HG03571 (cell line): Measurements from ENCODE around the gene CHRNA1.
"Not testable (repeated sequence)": the region's sequence is repeated elsewhere in the genome, so short reads cannot be mapped to it uniquely, and the experiment has no call there.

Experiments used
- ATAC-seq: cut with Tn5 transposase; IDR thresholded peaks from one replicate; pipeline ENCODE4 v1.9.1; 2021; ENCODE audit not compliant: unreplicated experiment

CHRNA1 gene

DNA sequence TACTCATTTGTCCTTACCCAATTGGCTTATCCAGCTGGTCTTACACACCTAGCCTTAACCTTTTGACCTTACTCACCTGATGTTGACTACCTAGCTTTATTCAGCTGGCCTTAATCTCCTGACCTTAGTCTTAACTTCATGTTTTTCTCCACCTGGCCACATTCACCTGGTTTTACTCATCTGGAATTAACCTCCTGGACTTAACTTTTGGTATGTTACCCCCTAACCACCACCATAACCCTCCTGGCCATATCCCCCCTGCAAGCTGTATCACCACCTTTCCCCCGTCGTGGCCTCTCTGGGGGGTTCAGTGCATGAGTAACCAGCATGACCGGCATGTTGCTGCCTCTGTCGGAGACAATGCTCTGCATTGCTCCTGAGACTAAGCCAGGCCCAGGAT, 45.7 kb downstream of the CHRNA1 start:
- no peak for ATAC-seq

- ATAC-seq: no peak
Observed at GRCh38 chr2:174717916-174718315, 46.4 kb downstream of the CHRNA1 start.

DNA sequence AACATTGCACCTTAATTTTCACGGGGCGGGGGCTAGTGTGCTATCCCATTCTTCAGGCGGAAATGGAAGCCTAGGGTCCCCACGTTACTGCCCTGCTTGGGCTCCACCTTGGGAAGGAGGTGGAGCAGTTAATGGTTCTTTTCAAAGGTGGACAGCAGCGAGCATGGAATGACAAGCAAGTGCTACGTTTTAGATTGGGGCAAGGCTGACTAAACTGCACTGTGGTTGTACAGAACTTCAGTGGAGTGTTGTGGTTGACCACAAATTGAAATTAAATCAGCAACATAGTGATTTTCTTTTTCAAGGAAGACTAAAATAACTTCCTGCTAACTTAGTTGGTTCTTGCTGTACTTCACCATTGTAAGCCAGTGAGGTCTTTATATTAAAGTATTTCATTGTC, 47.0 kb downstream of the CHRNA1 start:
- ATAC-seq: no peak

GRCh38 chr2:174716785-174717184, 47.5 kb downstream of the CHRNA1 start:
- ATAC-seq: no peak

- ATAC-seq: no peak
Observed at GRCh38 chr2:174713686-174714085, 50.6 kb downstream of the CHRNA1 start.

- no peak for ATAC-seq
Observed at GRCh38 chr2:174711206-174711605, 53.1 kb downstream of the CHRNA1 start.

- ATAC-seq: not testable (repeated sequence)
Observed at GRCh38 chr2:174709416-174710004, 54.8 kb downstream of the CHRNA1 start.

DNA sequence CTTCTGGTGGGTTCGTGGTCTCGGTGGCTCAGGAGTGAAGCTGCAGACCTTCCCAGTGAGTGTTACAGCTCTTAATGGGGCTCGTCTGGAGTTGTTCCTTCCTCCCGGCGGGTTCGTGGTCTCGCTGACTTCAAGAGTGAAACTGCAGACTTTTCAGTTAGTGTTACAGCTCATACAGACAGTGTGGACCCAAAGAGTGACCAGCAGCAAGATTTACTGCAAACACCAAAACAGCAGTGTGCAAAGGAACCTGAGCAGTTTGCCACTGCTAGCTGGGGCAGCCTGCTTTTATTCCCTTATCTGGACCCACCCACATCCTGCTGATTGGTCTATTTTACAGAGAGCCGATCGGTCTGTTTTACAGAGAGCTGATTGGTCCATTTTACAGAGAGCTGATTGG, 55.6 kb downstream of the CHRNA1 start:
- ATAC-seq: no peak

- no peak for ATAC-seq
Observed at GRCh38 chr2:174705321-174705720, 59.0 kb downstream of the CHRNA1 start.

DNA sequence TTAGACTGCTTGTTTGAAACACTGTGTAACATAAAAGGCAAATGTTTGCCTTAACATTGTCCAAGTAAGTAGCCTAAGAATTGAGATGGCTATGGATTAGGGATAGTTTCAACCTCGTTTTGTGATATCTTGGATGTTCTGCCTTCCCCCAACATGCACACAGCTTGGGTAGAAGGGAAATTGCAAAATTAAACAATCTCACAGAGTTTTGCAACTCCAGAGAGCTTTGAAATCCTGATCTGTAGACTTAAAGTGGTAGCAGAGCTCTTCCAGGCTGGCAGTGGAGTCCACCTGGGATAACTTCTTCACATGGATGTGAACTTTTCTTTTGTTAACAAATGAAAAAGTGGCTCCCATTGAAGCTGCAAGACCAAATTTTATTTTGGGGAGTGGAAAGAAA, 59.6 kb downstream of the CHRNA1 start:
- ATAC-seq: no peak

DNA sequence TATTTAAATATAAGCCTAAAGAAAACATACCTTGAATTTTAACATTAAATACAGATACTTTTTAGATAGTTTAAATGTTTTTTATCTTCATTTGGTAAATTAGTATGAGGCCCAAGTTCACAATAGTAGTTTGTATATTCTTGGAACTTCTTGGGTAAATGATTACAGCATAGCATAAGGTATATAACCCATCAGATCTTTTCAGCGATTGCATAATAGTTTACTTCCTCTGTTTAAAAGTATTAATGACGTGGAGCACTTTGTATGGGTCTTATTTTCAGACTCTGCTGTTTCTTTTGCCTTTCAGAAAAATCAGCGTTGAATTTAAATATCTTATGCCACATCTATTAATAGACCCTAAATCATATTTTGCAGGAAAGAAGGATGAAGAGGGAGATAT, 60.2 kb downstream of the CHRNA1 start:
- no peak for ATAC-seq

DNA sequence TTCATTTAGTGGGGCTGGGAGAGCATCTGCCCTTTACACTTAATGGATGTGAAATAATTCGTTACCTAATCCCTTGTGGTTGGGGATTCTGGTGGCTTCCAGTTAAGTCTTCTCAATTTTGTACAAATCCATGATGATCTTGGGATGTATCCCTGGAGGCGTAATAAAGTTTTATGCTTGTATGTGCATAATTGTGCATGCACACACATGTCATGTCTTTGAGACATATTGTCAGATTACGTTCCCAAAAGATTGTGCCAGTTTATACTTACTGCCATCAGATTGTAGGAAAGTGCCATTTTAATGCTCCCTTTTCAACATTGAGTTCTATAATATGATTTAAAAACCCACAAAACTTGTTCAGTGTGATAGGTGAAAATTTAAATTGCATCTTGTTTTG, 60.8 kb downstream of the CHRNA1 start:
- no peak for ATAC-seq

DNA sequence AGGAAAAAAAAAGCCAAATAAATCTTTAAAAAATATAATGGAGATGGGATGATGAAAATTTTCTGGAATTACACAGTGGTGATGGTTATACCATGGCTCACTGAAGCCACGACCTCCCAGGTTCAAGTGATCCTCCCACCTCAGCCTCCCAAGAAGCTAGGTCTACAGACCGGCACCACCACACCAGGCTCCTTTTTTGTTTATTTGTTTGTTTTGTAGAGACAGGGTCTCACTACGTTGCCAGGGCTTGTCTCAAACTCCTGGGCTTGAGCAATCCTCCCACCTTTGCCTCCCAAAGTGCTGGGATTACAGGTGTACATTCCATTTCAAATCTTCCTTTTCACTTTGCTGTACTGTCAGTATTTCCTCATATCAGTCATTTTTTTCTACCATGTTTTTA, 61.7 kb downstream of the CHRNA1 start:
- ATAC-seq: no peak

- no peak for ATAC-seq
Observed at GRCh38 chr2:174699993-174700766, 64.1 kb downstream of the CHRNA1 start.
